HL-60 (cell line): Measurements from ENCODE around the gene RPRD1B.

Experiments
- DNase-seq, 2 experiments: peaks; one replicate each; pipeline ENCODE4 v3.0.0-alpha.2; 2010 to 2020; ENCODE audit warnings: low read depth in 1 of 2, low spot score in 1 of 2
- H3K27ac ChIP-seq: fragments of 250-450 bp; sonication (Bioruptor Pico); replicated peaks from 2 replicates; pipeline ENCODE4 v1.5.1; 2020; ENCODE audit warnings: mild to moderate bottlenecking, moderate library complexity
- H3K27me3 ChIP-seq: fragments of 250-450 bp; sonication (Bioruptor Pico); 2 replicates; pipeline ENCODE4 v1.5.1; 2021; ENCODE audit warnings: mild to moderate bottlenecking, moderate library complexity; ENCODE audit not compliant: insufficient read depth, poor library complexity, severe bottlenecking
- H3K4me3 ChIP-seq: replicated peaks from 2 replicates; pipeline ENCODE4 v1.5.1; 2011; ENCODE audit warnings: mild to moderate bottlenecking, control low read depth, low read length; ENCODE audit not compliant: insufficient read depth
- GABPA ChIP-seq: IDR thresholded peaks from 2 replicates; pipeline ENCODE4 v1.6.1; 2012; ENCODE audit warnings: low read depth
- POLR2AphosphoS5 ChIP-seq: IDR thresholded peaks from 2 replicates; pipeline ENCODE4 v1.6.1; 2012; ENCODE audit warnings: low read depth
- SPI1 ChIP-seq: IDR thresholded peaks from 2 replicates; pipeline ENCODE4 v1.6.1; 2012; ENCODE audit warnings: low read depth, mild to moderate bottlenecking, borderline replicate concordance
- TF ChIP-seq, protein P1 (sequence below): IDR thresholded peaks from one replicate; pipeline ENCODE4 v1.5.1; 2011; ENCODE audit warnings: low read length, control low read depth, inconsistent platforms; ENCODE audit not compliant: insufficient read depth
- TF ChIP-seq, protein P2 (sequence below): IDR thresholded peaks from 2 replicates; pipeline ENCODE4 v1.6.1; 2012; ENCODE audit warnings: low read depth; ENCODE audit not compliant: insufficient replicate concordance

The RPRD1B gene

DNA sequence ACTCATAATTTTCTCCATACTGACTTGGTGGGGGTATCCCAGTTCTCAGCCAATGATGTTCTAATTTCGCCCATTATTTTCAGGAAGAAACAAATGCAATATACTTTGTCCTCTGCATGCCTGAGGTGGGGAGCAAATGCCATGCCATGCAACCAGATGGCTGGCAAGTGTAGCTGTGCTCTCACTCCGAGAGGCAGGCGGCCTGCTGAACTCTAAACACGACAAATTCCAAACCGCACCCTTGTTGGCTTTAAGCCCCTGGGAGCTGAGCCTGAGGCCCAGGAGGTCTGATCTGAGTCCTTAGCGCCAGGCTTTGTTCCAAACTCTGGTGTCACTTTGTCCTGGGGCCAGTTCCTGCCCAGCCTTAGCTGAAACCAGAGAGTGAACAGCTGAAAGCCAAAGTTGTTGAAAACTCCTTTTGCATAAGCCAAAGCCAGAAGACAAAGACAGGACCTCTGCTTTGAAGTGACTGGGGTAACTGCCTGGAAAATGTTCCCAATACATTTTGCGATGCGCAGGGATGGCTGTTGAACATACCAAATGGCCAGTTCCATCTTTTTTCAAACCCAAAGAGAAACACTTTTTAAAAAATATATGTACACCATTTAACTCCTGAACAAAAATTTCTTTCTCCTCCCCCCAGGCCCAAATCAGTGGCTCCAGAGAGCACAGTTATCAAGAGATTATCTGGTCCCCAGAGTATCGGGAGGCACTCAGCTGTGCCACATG is 46.5 kb upstream of the RPRD1B start:
- TF ChIP-seq, protein P1, sequence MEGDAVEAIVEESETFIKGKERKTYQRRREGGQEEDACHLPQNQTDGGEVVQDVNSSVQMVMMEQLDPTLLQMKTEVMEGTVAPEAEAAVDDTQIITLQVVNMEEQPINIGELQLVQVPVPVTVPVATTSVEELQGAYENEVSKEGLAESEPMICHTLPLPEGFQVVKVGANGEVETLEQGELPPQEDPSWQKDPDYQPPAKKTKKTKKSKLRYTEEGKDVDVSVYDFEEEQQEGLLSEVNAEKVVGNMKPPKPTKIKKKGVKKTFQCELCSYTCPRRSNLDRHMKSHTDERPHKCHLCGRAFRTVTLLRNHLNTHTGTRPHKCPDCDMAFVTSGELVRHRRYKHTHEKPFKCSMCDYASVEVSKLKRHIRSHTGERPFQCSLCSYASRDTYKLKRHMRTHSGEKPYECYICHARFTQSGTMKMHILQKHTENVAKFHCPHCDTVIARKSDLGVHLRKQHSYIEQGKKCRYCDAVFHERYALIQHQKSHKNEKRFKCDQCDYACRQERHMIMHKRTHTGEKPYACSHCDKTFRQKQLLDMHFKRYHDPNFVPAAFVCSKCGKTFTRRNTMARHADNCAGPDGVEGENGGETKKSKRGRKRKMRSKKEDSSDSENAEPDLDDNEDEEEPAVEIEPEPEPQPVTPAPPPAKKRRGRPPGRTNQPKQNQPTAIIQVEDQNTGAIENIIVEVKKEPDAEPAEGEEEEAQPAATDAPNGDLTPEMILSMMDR, result no peak
- no peak for TF ChIP-seq POLR2AphosphoS5
- TF ChIP-seq, protein P2, sequence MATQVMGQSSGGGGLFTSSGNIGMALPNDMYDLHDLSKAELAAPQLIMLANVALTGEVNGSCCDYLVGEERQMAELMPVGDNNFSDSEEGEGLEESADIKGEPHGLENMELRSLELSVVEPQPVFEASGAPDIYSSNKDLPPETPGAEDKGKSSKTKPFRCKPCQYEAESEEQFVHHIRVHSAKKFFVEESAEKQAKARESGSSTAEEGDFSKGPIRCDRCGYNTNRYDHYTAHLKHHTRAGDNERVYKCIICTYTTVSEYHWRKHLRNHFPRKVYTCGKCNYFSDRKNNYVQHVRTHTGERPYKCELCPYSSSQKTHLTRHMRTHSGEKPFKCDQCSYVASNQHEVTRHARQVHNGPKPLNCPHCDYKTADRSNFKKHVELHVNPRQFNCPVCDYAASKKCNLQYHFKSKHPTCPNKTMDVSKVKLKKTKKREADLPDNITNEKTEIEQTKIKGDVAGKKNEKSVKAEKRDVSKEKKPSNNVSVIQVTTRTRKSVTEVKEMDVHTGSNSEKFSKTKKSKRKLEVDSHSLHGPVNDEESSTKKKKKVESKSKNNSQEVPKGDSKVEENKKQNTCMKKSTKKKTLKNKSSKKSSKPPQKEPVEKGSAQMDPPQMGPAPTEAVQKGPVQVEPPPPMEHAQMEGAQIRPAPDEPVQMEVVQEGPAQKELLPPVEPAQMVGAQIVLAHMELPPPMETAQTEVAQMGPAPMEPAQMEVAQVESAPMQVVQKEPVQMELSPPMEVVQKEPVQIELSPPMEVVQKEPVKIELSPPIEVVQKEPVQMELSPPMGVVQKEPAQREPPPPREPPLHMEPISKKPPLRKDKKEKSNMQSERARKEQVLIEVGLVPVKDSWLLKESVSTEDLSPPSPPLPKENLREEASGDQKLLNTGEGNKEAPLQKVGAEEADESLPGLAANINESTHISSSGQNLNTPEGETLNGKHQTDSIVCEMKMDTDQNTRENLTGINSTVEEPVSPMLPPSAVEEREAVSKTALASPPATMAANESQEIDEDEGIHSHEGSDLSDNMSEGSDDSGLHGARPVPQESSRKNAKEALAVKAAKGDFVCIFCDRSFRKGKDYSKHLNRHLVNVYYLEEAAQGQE, result no peak
- TF ChIP-seq SPI1, result no peak
- no peak for TF ChIP-seq GABPA
- no peak for DNase-seq
- no peaks in the 10 kb centered on the region for H3K27me3 ChIP-seq
- H3K27ac ChIP-seq, result no peak overlapping the region
- H3K4me3 ChIP-seq, result no peak overlapping the region

DNA sequence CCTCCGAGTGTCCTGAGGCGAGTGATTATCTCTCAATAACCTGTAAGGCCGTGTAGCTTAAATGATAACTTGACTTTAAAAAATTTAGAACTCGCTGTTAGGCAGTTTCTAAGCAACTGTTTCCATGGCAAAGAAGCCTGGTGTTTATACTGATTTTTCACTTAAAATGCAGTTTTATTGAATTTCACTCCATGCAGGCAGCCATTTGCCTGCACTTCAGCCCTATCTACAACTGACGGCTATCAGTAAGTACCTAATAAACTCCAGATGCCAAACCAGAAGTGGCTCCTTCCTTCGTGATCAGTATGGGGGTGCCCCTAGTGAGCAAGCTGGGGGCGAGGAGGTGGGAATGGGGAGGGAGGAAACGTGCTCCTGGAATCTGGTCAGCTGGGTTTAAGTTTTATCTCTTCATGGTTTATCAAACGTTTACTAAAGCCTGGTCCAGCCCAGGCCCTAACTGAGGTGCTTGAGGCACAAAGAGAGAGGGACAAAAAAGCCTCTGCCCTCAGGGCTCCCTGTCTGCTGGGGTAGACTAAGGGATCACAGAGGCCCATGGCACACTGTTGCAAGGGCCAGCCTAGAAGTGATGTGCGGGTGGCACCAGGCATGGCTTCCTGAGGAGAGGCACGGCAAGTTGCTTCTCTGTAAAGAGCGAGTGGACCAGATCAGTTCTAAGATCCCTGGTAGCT is 45.8 kb upstream of the RPRD1B start:
- Histone ChIP-seq H3K4me3 (no peak overlapping the region), H3K27me3 (no peaks in the 10 kb centered on the region), H3K27ac (no peak overlapping the region)
- TF ChIP-seq SPI1, result no peak
- TF ChIP-seq, protein P1, result no peak
- TF ChIP-seq, protein P2, result no peak
- TF ChIP-seq GABPA, result no peak
- TF ChIP-seq POLR2AphosphoS5, result no peak
- DNase-seq, result no peak

DNA sequence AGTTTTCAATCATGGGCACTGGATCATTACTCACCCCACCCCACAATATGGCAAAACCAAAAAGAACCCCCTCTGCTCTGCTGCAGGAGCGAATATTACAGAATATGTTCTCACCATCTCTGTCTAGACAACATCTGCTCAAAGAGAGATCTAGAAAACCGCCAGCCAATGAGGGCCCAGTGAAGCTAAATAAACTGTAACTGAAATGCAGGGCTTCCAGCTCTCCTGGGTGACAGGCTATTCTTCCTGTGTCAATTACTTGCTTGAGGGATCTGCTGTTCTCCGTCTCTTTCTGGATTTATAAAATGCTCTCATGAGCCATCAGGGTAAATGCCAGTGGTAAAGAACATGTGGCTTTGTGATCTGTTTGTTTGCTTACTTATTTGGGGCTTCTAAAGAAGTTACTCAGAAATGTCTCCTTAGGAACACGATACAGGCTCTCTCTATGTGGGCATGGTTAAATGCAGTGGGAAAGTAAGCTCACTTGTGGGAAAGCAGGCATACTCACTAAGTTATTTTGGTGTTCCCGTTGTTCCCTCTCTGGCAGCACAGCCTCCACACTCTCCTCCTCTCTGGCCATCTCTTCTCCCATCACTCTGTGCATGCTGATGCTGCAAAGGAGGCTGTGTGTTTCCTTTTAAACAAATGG is 45.1 kb upstream of the RPRD1B start:
- TF ChIP-seq POLR2AphosphoS5 (no peak), GABPA (no peak), SPI1 (no peak)
- TF ChIP-seq, protein P2, result no peak
- TF ChIP-seq, protein P1, result no peak
- no peak overlapping the region for H3K4me3 ChIP-seq
- H3K27ac ChIP-seq, result no peak overlapping the region
- H3K27me3 ChIP-seq, result no peaks in the 10 kb centered on the region
- no peak for DNase-seq
